Stimulated activated CD4-positive, alpha-beta T cell treated with anti-CD3 and anti-CD28 coated beads, Interleukin-15, amount 100 ng/mL, for 24 hours (primary cell): Measurements from ENCODE around the gene TBX5.

ENCODE experiments used
- DNase-seq: peaks from one replicate; pipeline ENCODE4 v3.0.0-alpha.2; 2020

The TBX5 gene

DNA sequence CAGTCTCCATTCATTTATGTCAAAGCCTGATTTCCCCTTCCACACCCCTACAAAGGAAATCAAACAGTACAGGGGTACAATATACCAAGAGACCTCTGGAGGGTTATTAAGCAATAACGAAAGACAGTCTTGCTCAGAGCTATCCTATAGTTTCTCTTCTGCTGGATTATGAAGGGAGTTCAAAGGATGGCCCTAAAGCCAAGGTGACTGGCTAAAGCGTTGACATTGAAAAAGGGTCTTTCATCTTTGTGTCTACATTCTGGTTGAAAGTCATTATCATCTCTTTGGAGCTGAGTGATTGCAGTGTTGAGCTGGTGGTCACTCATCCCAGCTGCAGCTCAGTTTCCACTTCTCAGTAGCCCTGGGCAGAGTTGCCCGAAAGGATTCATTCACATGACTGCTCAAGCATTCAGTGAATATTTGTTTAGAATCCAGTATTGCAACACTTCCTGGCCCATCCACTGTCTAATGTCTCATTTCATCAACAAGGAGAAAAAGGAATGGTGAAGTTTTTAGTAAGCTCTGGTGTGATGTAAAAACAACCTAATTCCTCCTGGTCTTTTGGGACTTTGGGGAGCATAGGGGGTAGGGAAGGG is 19.2 kb upstream of the TBX5 start:
- no peak for DNase-seq

DNA sequence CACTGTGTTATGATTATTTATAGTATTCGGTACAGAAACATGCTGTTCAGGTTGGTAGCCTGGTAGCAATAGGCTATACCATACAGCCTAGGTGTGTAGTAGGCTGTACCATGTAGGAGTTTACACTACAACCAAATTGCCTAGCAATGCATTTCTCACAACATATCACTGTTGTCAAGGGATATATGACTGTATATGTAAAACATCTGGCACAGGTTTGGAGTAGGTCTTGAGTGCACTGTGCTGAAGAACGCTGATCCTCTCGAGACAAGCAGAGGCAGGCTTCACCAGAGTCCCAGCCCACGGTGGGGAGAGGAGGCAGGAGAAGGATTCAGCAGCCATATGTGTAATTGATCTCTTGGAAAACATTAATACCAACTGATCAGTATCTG is 15.0 kb upstream of the TBX5 start:
- DNase-seq, result no peak

- DNase-seq, result no peak
Measured at GRCh38 chr12:114420182-114420943, 14.4 kb upstream of the TBX5 start.

DNA sequence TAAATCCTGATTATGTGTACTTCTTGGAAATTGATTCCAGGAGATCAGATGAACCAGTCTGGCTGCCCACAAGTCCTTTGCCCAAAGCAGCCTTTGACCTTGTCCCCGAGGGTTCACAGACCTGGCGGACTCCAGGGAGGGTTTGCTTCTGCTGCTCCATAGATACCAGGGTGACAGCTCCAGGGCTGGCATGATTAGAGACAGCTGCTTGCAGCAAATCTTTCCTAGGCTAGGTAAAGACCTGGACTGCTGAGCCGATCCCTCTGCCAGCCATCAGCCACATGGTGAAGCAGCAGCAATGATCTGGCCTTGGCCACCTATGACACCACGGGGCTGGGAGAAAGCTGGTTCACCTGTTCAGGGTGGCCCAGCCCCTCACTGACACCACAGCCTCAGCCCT is 10.1 kb upstream of the TBX5 start:
- DNase-seq, result no peak

DNA sequence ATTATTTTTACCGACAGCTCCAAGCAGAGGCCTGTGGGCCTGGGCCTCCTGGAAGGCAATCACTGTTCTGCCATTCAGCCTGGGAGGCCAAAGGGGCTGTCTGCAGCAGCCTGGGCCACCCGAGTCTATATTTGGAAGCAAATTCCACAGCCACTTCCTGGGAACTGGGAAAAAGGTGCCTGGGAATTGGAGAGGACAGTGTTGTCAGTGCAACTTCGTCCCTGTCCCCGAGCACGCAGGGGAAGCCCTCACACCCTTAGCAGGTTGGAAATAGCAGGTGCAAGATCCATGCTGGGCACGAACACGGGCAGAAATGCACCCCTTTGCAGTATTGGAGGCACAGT is 9.6 kb upstream of the TBX5 start:
- no peak for DNase-seq

- no peak for DNase-seq
Measured at GRCh38 chr12:114414866-114415524, 9.1 kb upstream of the TBX5 start.

GRCh38 chr12:114414031-114414865 is 8.3 kb upstream of the TBX5 start:
- DNase-seq, result no peak

DNA sequence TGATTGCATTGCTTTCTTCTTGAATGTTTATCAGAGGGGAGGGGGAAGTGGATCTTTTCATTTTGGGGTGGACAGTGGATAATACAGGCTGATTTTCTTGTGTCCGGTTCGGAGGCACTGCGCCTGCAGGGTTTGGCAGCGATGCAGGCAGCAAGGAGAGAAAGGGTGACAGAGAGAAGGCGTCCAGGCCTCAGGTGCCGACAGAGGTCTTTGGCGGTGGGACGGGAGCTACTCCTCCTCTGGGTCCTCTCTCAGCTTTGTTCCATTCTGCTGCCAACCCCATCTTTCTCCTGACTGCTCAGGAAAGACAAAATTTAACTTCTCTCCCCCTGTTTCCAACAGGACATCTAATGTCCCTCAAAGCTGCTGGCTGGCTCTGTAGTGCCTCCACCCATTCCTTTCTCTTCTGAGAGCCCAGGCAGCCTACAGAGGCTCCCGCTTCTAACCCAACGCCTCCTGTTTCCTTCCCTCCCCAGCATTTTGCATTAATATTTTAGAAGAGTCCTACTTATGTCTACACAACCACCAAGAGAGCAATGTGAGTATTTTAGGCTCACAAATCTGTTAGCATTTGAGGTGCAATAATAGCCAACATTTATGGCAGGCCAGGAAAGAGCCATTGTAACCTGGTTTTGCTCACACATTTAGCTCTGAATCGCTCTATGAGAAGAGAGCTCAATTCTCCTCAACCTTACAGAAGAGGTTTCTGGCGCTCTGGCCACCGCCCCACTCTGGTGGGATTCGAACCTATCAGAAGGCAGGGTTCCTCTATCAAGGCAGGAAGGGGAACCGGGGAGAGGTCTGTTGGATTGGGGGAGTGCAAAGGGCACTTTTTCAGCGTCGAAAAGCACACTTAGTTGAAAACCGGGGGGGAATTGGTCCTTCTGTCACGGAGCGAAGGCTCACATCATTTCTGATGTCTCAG is 7.1 kb upstream of the TBX5 start:
- no peak for DNase-seq

- DNase-seq, result no peak
Measured at GRCh38 chr12:114412307-114412706, 6.4 kb upstream of the TBX5 start.

GRCh38 chr12:114411071-114411837 is 5.3 kb upstream of the TBX5 start:
- DNase-seq, result no peak

DNA sequence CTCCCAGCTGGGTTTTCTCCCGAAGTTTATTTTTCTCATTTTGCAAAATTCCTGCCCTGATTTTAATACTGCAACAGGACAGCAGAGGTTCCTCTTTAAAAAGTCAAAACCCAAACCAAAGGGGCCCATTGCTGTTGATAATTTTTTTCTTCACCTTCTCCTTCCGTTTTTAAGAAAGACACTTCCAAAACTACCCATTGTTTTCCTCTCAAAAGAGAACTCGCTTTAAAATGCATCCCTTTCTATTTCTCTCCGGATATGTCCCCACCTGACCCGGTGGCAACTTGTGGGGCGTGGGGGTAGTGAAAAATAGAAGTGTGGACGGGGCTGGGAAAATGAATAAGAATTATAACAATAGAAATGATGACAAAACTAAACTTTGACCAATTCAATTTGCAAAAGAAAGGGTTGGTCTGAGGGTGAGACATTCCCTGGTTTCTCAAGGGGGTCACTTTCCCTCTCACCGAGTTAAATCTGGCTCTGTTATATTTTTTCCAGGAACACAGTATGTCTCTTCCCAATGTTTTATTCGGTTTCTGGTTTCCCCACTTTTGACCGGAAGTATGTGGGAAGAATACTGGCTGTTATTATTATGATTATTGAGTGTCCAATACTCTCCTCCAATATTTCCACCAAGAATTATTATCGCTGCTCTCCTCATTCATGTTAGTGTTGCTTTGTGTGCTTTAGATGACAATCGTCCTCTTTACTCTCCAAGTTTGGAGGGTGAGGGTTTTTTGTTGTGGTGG is 4.1 kb upstream of the TBX5 start:
- DNase-seq, result no peak

GRCh38 chr12:114408886-114409851 is 3.2 kb upstream of the TBX5 start:
- no peak for DNase-seq

DNA sequence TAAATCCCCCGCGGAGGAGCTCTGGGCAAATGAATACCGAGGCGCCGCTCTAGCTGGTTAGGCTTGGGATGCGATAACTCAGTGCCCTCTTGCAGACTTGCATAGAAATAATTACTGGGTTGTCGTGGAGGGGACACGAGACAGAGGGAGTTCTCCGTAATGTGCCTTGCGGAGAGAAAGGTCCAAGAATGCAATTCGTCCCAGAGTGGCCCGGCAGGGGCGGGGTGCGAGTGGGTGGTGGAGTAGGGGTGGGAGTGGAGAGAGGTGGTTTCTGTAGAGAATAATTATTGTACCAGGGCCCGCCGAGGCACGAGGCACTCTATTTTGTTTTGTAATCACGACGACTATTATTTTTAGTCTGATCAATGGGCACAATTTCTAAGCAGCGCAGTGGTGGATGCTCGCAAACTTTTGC is 2.5 kb upstream of the TBX5 start:
- no peak for DNase-seq

DNA sequence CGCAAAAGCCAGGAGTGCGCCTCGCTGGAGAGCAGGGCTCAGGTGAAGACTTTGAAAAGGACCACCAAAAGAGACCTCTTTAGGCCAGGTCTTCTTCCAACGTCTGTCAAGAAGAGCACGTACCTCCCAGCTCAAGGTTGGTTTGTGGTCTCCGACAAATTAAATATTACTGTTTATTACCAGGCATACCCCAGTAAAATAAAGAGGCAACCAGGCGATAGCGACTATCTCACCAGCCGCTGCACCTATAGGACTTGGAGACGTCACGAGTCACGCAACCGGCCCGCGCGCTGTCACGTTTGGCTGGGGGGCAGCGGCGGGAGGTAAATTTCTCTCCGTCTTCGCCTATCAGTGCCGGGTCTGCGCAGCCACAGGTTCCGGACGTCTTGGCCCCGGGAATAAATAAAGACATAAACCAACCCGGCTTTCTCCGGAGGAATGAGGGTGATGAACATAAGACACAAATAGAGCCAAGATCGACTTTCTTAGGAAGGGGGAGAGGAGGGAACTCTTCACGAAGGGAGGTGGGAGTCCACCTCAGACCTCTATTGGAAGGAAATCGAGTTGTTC is 2.0 kb upstream of the TBX5 start:
- DNase-seq, result no peak

DNA sequence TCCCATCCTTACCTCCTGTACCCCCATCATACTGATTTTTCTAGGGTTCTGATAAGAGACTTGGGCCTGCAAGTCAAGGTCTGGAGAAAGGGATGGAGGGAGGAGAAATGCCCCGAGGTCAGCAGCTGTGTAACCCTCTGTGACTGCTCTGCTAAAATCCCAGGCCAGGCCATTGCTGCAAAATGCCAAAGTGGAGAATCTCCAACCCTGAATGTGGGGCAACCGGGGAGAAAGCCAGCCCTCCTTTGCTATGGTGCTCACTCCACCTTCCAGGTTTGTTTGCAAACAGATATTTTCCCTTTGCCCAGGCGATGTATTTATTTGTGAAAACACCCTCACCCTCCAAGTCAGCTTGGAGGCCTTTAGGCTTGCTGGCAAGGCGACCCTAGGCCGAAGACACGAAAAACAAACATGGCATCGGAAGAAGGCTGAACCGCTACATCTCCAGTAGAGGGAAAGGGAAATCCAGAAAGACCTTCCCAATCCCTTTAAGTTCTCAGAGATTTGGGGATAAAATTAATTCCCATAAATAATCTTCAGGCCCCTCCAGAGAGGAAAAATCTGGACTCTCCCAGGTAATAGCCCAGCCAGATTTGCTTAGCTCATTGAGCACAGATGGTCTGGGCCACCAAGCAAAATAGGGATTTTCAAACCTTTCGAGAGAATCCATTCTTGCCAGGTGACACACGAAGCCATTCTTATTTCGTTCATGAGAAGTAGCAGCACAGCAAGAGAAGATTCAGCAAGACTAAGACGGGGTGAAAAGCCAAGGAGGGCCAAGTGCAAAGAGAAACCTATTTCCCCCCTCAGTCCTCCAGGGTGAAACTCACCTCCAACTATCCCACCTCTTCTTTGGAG is 1.3 kb upstream of the TBX5 start:
- no peak for DNase-seq

- DNase-seq, result no peak
Measured at GRCh38 chr12:114406316-114406983, 506 bp upstream of the TBX5 start.

GRCh38 chr12:114404926-114405518 is 922 bp downstream of the TBX5 start:
- DNase-seq, result no peak
